Gastrocnemius medialis (tissue), 4 donors: Measurements from ENCODE around the gene FAM193B.

ENCODE experiments used
- CTCF ChIP-seq, 5 experiments: fragments of 450-650 bp in 3 of 5; fragments of 200-600 bp in 2 of 5; sonication (generic) in 2 of 5; IDR thresholded peaks in 4 of 5; conservative IDR thresholded peaks in 1 of 5; 1 replicate in 4 of 5; 2 replicates in 1 of 5; pipeline ENCODE4 v1.5.1; 2016 to 2019; ENCODE audit warnings: antibody characterized with exemption in 5 of 5, mild to moderate bottlenecking in 3 of 5, moderate library complexity in 3 of 5
- POLR2A ChIP-seq, 2 donors: fragments of 450-650 bp; IDR thresholded peaks; one replicate each; pipeline ENCODE4 v1.6.1; 2017; ENCODE audit warnings: antibody characterized with exemption in 2 of 2, mild to moderate bottlenecking in 2 of 2, moderate library complexity in 2 of 2

DNA sequence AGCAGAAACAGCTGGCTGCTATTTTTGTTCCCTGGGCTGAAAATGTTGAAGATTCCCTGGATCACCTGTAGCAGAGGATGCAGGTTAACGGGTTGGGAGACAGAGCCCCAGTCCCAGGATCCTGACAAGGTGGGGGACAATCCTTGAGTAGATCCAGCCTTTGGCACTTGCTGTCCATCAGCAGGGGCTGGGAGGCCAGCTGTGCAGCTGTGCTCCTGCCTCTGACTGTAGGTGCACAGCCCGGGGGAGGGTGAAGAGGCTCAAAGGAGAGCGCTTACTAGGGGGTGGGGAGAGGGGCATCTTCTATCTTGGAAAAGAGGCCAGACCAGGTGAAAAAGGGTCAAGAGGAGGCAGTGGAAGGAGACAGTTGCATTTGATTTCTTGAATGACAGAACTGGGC lies 34.1 kb downstream of the FAM193B start:
- TF ChIP-seq CTCF (IDR thresholded peaks at IDR 0.05 in 4 of 5, conservative IDR thresholded peaks at IDR 0.05 in 1 of 5): no peak
- no peak for TF ChIP-seq POLR2A (IDR thresholded peaks at IDR 0.05)
